ENCODE data around the gene USP33.
"Not testable (repeated sequence)": the region's sequence is repeated elsewhere in the genome, so short reads cannot be mapped to it uniquely, and the experiment has no call there.

The USP33 gene

DNA sequence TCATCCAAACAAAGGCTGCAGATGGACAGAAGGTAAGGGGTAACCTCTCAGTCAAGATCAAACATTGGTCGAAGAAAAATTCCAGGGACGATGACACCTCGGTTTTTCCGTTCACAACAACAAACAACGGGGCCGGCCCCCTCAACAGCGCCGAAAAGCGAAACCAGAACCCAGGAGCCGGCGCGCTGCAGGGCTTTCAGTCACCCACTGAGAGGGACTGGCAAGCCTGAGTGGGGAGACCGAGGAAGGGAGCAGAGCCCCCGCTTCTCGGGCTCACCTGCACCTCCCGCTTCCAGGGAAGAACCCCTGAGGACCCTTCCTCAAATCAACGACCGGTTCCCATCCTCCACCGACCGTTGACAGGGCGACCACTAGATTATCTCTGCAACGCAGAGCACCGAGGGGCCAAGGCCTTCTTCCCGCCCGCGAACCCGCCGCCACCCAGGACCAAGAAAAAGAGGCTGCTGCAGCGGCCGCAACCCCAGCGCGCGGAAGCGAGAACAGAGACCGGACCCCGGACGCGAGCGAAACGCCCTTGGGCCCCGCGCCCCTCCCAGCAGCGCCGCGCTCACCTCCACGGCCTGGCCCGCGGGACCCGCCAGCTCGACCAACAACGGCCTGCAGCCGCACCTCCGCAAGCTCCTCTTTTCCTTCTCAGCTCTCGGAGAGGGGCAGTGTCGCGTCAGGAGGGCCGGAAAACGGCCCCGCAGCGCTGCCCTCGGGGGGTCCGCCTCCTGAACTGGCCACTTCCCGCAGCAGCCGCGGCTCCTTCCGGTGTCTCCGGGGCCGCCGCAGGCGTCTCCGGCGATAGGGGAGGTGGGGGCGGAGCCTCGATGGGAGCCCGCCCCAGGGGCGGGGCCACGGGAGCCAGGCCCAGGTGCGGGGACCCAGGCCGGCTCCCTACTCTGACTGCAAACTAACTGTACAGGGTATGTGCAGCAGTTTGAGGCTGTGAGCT is at the start of gene USP33:
TSS of gene USP33 (minus strand) at position 782 of the 958 bp plus-strand sequence. CDS start 18,155 bp downstream, outside the sequence.
- DNase-seq (ENCODE audit: low read depth) = peak; percentile 85

DNA sequence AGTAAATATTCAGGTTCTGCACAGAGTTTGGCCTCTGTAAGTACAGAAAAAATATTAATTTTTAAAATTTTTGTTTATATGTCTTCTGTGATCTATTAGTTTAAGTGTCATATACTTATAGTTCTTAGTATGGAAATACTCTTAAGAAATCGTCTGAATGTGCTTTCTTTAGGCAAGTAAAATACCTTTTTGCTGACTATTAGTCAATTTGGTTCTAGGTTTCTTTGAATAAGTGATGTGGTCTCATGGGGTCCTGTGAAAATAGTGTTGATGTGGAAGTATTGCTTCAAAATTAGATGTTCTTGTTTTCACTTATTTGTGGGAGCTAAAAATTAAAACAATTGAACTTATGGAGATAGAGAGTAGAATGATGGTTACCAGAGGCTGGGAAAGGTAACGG is 43.7 kb upstream of the USP33 start:
- no peak for DNase-seq (ENCODE audit: low read depth)

DNA sequence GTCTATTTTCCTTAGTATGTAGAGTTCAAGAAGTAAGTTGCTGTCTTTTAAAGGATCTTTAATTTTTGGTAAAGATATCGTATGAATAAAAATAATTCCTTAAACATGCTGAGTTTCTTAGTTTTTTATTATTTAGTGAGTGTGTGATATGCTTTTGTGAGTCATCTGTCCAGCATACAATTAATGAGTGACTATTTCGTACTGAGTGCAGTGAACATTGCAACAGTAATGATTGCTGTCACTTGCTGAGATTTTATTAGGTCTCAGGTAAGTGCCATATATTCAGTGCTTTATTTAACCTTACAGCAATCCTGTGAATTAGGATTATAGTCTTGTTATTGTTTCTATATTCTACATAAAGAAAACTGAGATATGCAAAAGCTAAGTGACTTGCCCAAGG is 42.4 kb upstream of the USP33 start:
- no peak for DNase-seq (ENCODE audit: low read depth)

DNA sequence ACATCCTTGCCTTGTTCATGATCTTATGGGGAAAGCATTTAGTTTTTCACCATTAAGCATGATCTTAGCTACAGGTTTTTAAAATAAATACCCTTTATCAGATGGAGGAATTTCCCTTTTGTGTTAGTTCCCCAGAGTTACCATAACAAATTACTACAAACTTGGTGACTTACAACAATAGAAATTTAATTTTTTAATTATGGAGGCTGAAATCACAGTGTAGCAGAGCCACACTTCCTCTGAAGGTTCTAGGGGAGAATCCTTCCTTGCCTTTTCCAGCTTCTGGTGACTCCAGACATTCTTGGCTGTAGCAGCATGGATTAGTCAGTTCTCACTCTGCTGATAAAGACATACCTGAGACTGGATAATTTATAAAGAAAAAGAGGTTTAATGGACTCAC is 38.3 kb upstream of the USP33 start:
- no peak for DNase-seq (ENCODE audit: low read depth)

DNA sequence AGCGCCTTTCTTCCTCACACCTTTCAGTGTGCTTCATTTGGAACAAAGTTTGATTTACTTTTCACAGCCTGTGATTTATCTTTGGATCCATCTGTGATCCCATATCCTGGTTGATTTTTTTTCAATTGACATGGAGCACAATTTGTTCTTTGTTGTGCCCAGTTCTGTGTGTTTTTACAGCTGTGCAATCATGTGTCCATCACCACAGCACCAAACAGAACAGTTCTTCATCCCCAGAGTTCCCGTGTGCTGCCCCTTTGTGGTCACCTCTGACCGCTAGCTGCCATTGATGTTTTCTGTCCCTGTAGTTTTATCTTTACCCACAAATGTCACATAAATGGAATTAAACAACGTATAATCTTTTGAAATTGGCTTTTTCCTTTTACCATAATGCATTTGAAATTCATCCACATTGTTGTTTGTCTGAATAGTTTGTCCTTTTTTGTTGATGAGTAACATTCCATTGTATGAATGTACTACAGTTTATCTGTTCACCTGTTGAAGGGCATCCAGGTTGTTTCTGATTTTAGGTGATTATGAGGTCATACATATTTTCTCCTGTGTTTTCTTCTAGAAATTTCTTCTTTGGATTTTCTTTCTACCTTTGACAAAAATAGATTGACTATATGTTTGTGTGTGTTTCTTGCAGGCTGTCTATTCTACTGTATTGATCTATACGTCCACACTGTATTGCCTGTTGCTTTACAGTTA is 37.2 kb upstream of the USP33 start:
- no peak for DNase-seq (ENCODE audit: low read depth)

DNA sequence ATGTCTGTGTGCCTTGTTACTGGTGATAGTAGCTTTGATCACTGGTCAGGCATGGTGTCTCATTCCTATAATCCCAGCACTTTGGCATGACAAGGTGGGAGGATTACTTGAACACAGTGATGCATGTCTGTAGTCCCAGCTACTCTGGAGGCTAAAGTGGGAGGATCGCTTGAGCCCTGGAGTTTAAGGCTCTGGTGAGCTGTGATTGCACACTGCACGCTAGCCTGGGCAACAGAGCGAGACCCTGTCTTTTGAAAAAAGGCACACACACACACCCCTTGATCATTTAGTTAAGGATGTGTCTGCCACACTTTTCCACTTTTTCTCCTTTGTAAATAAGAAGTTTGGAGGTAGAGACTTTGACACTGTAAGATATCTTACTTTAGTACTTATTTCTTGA is 34.9 kb upstream of the USP33 start:
- no peak for DNase-seq (ENCODE audit: low read depth)

DNA sequence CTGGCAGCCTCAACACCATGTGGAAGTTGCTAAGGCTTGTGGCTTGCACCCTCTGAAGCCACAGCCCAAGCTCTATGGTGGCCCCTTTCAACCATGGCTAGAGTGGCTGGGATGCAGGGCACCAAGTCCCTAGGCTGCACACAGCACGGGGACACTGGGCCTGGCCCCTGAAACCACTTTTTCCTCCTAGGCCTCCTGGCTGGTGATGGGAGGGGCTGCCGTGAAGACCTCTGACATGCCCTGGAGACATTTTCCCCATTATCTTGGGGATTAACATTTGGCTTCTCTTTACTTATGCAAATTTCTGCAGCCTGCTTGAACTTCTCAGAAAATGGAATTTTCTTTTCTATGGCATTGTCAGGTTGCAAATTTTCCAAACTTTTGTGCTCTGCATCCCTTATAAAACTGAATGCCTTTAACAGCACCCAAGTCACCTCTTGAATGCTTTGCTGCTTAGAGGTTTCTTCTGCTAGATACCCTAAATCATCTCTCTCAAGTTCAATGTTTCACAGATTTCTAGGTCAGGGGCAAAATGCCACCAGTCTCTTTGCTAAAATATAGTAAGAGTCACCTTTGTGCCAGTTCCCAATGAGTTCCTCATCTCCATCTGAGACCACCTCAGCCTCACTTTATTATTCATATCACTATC is 26.6 kb upstream of the USP33 start:
- not testable (repeated sequence) for DNase-seq (ENCODE audit: low read depth)

DNA sequence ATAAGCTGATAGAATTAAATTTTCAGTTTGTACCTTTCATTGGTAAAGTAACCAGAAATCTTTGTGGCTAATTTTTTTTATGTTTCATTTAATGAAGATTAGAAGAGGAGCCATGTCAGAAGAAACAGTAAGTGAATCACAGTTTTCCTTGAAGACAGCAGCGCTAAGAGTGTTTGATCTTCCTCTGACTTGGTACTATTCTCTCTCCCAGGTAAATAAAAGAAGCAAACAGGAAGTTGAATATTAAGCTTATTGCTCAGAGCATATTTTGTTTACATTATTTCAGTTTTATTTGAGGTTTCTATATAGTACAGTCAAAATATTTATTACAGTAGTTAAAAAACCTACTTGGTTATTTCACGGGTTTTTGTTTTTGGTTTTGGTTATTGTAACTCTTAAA is 23.5 kb upstream of the USP33 start:
- DNase-seq (ENCODE audit: low read depth) = no peak

DNA sequence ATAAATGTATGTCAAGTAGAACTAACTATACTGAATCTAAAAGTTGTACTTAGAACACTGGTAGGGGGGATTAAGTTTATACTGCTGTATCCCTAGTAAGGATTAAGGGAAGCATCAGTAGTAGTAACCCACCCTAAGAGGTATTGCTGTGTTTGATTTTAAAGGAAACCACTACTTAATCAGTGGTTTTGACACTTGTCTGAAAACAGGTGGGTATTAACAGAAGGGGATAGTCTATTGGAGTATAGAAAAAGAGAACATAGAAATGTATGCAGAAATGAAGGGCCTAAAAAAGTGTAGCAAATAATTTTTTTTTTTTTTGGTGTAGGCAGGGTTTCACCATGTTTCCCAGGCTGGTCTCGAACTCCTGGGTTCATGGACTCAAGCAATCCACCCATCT is 22.0 kb upstream of the USP33 start:
- DNase-seq (ENCODE audit: low read depth) = no peak

DNA sequence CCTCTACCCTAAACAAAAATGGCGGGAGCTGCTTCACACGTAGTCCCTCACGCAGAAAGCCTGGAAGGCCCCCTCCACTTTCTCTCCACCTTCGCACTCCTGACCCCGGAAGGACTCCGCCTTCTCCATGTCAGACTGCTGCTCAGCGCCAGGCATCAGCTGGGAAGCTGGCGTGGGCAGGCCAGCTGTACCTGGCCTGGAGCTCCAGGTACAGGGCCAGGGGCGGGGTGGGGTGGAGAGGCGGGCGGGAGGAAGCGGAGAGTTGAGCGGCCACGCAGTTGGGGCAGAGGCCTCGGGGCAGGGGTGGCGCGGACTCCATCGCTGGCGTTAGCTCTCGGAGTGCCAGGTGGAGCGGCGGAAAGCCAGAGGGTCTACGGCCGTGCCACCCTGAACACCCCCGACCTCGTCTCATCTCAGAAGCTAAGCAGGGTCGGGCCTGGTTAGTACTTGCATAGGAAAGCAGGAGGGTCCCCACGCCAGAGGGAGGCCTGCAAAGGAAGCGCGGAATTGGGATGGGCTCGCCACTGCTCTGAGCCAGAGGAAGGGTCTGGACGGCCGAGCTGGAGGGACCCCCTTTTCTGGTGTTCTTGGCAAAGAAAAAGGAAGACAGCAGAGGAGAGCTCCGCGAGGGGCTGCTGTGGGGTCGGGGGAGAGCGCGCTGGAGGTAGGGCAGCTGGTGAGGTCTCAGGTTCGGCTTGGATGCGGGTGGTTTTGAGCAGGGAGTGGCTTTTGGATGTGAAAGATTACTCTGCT is 20.1 kb upstream of the USP33 start, which contains the start of gene MIGA1:
TSS of gene MIGA1 (plus strand) at position 121 of the 753 bp plus-strand sequence. CDS start 3,604 bp downstream, outside the sequence.
- peak; percentile 80 for DNase-seq (ENCODE audit: low read depth)

DNA sequence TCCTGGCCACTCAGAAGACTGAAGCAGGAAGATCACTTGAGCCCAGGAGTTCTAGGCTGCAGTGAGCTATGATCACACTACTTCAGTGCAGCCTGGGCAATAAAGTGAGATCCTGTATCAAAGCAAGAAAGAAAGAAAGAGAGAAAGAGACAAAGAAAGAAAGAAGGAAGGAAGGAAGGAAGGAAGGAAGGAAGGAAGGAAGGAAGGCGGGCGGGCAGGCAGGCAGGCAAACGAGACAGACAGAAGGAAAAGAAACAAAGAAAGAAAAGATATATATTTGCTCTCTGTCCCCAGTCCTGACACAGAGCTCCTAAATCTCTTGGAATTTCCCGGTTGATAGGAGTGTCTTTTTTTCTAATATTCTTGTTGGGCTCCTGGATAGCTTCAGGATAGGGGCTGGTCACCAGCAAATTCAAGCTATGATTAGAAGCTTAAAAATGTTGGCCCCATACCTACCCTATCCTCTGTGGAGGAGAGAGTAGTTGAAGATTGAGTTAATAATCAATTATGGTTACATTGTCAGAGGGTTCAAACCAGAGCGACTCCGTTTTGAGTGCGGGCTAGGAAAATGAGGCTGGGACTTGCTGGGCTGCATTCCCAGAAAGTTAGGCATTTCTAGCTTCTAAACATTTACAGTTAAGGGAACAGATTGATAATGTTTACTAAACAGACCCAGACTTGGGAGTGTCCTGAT is 16.5 kb upstream of the USP33 start:
- no peak for DNase-seq (ENCODE audit: low read depth)

DNA sequence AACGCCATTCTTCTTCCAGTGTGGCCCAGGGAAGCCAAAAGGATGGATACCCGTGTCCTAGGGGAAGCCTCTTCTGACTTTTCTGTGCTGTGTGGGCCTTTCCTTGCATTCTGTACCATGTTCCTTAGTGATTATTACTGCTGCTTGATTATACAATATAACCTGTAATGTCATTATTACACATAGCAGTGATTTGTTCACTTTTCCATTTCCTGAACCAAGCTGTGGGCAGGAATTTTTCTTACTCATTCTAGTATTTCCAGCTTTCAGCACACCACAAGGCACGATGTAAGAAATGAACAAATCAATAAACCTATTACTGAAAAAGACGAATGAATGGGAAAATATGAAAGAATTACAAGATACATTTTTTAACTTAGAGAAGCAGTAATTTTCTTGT is 8.4 kb upstream of the USP33 start:
- no peak for DNase-seq (ENCODE audit: low read depth)

DNA sequence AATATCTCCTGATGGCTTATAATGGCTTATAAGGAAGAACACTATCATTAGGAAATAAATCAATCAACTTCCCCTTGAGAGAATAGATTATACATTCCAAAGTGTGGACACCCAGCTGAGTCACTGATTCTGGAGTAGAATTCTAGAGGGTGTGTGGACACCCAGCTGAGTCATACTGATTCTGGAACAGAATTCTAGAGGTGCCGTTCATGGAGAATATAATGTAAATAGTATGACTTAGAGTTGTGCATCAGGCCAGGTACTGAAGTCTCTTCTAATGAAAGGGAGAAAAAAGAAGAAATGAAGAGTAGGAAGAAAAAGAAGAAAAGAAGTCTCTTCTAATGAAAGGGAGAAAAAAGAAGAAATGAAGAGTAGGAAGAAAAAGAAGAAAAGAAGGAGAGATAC is 2.4 kb upstream of the USP33 start:
- no peak for DNase-seq (ENCODE audit: low read depth)

DNA sequence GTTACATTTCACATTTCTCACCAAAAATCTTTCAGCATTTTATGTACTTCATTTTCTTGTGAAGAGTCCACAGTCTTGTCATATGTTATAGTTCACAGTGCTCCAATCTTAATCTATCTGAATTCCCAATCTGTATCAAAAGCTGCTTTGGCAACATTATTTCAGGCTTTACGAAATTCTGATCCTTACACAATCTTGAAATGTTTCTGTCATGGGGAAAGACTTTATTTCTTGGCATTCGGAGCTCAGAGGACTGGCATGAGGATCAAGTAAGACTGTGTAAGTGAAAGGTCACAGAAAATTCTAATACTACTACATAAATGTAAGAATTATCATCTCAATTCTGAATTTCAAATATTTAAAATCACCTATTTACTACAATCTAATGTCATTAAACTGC is 2.0 kb downstream of the USP33 start:
- DNase-seq (ENCODE audit: low read depth) = no peak

DNA sequence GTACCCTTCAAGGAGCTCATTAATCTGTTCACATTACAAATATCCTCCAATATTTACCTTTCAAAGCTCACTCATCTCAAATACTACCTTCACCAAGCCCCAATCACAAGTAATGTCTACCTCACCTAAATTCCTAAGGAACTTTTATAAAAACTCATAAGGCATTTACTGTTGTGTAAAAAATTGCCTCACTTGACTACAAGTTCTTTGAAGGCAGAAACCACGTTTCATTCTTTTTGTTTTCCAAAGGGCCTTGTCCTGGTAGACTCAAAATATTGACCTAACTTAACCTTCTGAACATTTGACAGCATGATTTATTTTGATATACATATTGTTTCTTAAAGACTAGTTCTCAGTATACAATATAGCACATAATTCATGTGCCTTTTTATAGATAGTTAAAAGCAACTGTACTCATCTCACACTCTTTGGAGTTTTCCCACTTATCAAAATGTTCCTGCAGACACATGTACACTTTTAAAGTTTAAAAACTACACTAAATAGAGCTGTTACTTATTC is 2.5 kb downstream of the USP33 start:
- no peak for DNase-seq (ENCODE audit: low read depth)

DNA sequence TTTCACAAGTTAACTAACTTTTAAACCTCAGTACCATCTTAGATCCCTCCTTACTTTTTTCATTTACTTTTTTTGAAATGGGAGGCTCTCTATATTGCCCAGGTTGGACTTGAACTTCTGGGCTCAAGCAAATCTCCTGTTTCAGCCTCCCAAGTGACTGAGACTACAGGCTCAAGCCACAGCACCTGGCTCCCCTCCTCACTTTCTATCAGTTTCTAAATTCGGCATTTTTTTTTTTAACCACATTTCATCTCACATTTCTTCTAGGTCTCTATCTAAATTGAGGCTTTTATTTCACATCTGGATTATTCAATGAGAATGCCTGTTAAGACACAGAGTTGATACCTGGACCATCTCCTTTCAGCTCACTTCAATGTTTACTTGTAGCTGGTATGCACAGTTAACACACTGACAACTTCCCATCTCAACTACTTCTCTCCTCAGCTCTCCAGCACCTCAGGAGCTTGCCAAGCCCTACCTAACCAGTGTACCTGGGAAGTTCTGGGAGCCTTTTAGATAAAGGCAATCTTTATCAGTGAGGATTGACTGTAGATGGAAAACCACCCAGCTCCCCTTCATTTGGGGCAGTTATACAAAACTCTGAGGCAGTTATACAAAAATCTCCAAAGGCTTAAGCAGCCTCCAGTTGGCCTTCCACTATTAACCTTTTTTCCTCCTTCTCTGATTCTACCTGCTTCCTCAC is 3.4 kb downstream of the USP33 start:
- DNase-seq (ENCODE audit: low read depth) = no peak

DNA sequence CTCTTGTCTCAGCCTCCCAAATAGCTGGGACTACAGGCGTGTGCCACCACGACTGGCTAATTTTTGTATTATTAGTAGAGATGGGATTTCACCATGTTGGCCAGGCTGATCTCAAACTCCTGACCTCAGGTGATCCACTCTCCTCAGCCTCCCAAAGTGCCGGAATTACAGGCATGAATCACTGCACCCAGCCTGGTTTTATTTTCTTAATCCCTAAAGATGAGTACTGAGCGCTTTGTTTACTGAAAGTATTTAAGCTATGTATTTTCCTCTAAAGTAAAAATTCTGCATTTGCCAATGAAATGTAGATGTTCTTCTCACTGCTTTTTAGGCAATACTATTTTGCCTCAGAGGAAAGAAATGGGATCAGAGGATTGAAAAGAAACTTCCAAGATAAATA is 10.2 kb downstream of the USP33 start:
- not testable (repeated sequence) for DNase-seq (ENCODE audit: low read depth)

DNA sequence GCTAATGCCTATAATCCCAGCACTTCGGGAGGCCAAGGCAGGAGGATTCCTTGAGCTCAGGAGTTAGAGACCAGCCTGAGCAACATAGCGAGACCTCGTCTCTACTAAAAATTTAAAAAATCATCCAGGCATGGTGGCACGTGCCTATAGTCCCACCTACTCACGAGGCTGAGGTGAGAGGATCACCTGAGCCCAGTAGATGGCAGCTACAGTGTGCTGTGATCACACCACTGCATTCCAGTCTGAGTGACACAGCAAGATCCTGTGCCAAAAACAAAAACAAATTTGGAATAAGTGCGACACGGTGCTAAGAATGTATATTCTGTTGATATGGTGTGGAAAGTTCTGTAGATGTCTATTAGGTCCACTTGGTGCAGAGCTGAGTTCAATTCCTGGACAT is 15.1 kb downstream of the USP33 start:
- no peak for DNase-seq (ENCODE audit: low read depth)

DNA sequence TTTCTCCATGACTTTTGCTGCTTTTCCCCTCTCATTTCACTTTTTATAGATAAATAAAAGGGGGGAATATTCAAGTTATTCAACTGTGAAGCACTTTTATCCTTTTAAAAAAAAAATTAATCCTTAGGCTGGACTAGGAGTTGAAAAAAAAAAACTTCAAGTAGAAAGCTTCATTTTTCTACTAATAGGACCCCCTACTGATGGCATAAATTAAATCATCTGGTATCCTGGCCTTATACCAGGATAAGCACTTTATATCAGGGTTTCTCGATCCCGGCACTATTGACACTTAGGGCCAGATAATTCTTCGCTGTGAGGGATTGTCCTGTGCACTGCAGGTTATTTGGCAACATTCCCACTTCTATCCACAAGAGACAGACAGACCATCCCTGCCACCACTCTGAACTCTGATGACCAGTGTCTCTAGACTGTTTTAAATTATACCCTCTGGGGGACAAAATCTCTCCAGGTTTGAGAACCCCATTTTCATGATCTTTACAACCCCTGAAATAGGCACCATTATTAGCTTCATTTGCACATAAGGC is 17.6 kb downstream of the USP33 start:
- no peak for DNase-seq (ENCODE audit: low read depth)

DNA sequence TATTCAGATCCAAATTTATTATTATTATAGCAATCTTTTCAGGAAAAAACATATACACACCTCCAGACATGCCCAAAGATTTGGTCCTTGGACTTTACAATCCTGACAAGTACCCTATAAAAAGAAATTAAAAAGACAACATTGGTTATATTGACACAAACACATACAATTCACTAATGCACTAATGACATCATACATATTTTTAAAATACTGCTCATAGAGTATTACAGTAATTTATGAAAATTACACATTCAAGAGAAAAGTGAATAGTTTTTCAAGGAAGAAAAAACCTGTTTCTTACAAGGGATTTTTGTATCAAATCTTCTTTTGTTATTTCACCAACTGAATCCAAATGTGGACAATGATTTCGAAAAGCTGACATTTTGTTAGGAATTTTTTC is 18.3 kb downstream of the USP33 start:
- DNase-seq (ENCODE audit: low read depth) = no peak
